Tibial artery (tissue), 4 donors: ENCODE measurements around the gene RFC1.

ENCODE experiments used
- DNase-seq, 2 donors: peaks; one replicate each; pipeline ENCODE4 v3.0.0-alpha.2; 2019
- H3K27ac ChIP-seq, 2 donors: fragments of 200-600 bp; sonication (generic) in 1 of 2; 1 replicate in 1 of 2; 2 replicates in 1 of 2; pipeline ENCODE4 v1.5.1; 2018 to 2019; ENCODE audit warnings: mild to moderate bottlenecking in 1 of 2
- H3K27me3 ChIP-seq, 2 donors: fragments of 200-600 bp; sonication (generic) in 1 of 2; one replicate each; pipeline versions ENCODE4 v1.5.1 to v1.6.0; 2016 to 2019
- H3K36me3 ChIP-seq, 3 donors: fragments of 200-600 bp; sonication (generic) in 2 of 3; one replicate each; pipeline ENCODE4 v1.5.1; 2016 to 2019; ENCODE audit warnings: mild to moderate bottlenecking in 2 of 3
- H3K4me1 ChIP-seq, 4 donors: fragments of 200-600 bp; sonication (generic) in 2 of 4; 1 replicate in 3 of 4; 2 replicates in 1 of 4; pipeline ENCODE4 v1.5.1; 2016 to 2019
- H3K4me3 ChIP-seq, 2 donors: fragments of 200-600 bp; sonication (generic) in 1 of 2; 1 replicate in 1 of 2; 2 replicates in 1 of 2; pipeline ENCODE4 v1.5.1; 2018 to 2019; ENCODE audit warnings: mild to moderate bottlenecking in 2 of 2
- H3K9me3 ChIP-seq, 3 donors: fragments of 200-600 bp; sonication (generic) in 1 of 3; one replicate each; pipeline ENCODE4 v1.5.1; 2016 to 2019
- intact Hi-C: fragments of 100-400 bp; cut with DNase I; formaldehyde crosslinking; loops from one replicate; pipeline ENCODE4 v1.15.0; 2023; ENCODE audit warnings: low total_unique reads
- TF ChIP-seq, protein P1 (sequence below), 2 experiments: fragments of 200-600 bp in 1 of 2; fragments of 450-650 bp in 1 of 2; IDR thresholded peaks; one replicate each; pipeline ENCODE4 v1.5.1; 2017 to 2019; ENCODE audit warnings: antibody characterized with exemption in 2 of 2, mild to moderate bottlenecking in 1 of 2, moderate library complexity in 1 of 2

RFC1 gene

DNA sequence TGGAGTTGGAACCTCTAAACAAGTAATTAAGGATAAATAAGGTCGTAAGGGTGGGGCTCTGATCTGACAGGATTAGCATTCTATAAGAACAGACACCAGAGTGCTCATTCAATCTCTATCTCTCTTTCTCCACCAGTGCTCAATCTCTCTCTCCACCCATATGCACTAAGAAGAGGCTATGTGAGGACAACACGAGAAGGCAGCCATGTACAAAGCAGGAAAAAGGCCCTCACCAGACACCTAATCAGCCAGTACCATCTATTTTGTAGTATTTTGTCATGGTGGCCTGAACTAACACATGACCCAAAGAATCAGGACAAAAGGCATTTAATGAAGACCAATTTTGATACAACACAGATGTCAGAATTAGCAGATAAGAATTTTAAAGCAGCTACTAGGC is 16.8 kb downstream of the RFC1 start:
- TF ChIP-seq, protein P1, sequence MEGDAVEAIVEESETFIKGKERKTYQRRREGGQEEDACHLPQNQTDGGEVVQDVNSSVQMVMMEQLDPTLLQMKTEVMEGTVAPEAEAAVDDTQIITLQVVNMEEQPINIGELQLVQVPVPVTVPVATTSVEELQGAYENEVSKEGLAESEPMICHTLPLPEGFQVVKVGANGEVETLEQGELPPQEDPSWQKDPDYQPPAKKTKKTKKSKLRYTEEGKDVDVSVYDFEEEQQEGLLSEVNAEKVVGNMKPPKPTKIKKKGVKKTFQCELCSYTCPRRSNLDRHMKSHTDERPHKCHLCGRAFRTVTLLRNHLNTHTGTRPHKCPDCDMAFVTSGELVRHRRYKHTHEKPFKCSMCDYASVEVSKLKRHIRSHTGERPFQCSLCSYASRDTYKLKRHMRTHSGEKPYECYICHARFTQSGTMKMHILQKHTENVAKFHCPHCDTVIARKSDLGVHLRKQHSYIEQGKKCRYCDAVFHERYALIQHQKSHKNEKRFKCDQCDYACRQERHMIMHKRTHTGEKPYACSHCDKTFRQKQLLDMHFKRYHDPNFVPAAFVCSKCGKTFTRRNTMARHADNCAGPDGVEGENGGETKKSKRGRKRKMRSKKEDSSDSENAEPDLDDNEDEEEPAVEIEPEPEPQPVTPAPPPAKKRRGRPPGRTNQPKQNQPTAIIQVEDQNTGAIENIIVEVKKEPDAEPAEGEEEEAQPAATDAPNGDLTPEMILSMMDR (IDR thresholded peaks at IDR 0.05) = no peak
- H3K4me3 ChIP-seq = no peak overlapping the region
- no peaks in the 10 kb centered on the region for H3K9me3 ChIP-seq
- H3K27ac ChIP-seq = no peak overlapping the region
- peaks cover 26 to 37% (median 28%) of the 10 kb centered on the region in 3 donors for H3K36me3 ChIP-seq
- intact Hi-C loops = no loop called here
- no peak for DNase-seq
- no peaks in the 10 kb centered on the region for H3K27me3 ChIP-seq
- H3K4me1 ChIP-seq = peaks cover 0 to 17% (median 6%) of the 10 kb centered on the region in 4 donors

DNA sequence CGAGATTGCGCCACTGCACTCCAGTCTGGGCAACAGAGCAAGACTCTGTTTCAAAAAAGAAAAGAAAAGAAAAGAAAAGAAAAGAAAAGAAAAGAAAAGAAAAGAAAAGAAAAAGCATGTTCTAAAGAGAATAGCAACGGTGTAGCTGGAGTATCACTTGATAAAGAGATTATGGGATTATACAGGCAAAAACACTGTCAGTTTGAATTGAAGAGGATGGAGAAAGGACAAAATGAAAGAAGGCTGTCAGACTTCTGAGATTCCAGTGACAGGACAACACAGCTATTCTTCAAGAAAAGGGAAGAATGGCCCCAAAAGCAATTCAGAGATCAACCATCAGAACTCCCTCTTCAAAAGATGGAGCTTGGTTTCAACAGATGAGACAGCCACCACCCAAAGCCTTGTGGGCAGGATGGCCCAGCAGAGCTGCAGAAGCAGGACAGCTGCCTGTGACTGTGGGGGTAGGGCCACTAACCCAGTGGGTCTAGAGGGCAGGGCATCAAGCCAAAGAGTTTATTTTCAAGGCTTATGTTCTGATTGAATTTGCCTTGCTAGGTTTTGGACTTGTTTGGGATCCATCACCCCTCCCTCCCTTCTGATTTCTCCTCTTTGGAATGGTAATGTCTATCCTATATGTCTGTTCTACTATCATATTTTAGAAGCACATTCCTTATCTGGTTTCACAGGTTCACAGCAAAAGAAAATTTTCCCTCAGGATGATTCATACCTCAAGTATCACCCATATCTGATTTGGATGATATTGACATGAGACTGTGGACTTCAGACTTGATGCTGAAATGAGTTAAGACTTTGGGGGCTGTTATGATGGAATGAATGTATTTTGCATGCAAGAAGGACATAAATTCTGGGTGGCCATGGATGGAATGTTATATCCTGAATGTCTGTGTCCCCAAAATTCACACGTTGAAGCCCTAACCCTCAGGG is 17.5 kb downstream of the RFC1 start:
- TF ChIP-seq, protein P1 (IDR thresholded peaks at IDR 0.05) = no peak
- H3K27me3 ChIP-seq = no peaks in the 10 kb centered on the region
- H3K27ac ChIP-seq = no peak overlapping the region
- intact Hi-C loops = no loop called here
- H3K4me3 ChIP-seq = no peak overlapping the region
- H3K9me3 ChIP-seq = no peaks in the 10 kb centered on the region
- H3K36me3 ChIP-seq = peaks cover 29 to 37% (median 29%) of the 10 kb centered on the region in 3 donors
- no peak for DNase-seq
- peaks cover 0 to 10% (median 3%) of the 10 kb centered on the region in 4 donors for H3K4me1 ChIP-seq

DNA sequence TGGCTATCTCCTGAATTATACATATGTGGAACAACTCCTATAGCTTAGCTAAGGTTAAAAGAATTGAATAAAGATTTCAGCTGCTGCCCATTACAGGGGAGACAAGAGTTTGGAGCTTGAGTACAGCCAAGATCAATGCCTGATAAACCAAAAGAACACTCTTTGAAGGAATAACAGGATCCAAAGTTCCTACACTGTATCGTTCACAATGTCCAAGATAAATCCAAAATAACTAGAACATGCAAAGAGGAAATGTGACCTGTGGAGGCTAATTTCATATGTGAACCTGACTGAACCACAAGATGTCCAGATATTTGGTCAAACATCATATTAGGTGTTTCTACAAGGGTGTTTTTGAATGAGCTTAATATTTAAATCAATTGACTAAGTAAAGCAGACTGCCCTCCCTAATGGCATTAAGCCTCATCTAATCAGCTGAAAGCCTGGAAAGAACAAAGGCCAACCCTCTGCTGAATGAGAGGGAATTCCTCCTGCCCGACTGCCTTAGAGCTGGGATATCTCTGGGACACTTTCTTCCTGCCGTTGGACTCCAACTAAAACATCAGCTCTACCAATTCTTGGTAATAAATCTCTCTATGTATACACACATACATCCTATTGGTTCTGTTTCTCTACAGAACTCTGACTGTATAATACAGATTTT is 19.2 kb downstream of the RFC1 start:
- H3K27me3 ChIP-seq = no peaks in the 10 kb centered on the region
- H3K9me3 ChIP-seq = no peaks in the 10 kb centered on the region
- H3K36me3 ChIP-seq = peaks cover 29 to 48% (median 35%) of the 10 kb centered on the region in 3 donors
- no peak overlapping the region for H3K4me3 ChIP-seq
- no peak overlapping the region for H3K27ac ChIP-seq
- DNase-seq = no peak
- TF ChIP-seq, protein P1 (IDR thresholded peaks at IDR 0.05) = no peak
- peaks cover 0 to 3% (median 0%) of the 10 kb centered on the region in 4 donors for H3K4me1 ChIP-seq
- intact Hi-C loops = no loop called here

GRCh38 chr4:39342731-39343130 is 23.4 kb downstream of the RFC1 start:
- DNase-seq = no peak

GRCh38 chr4:39341075-39341725 is 25.0 kb downstream of the RFC1 start:
- Histone ChIP-seq H3K4me3 (no peak overlapping the region), H3K4me1 (no peaks in the 10 kb centered on the region), H3K27me3 (no peaks in the 10 kb centered on the region), H3K36me3 (peaks cover 7 to 30% (median 25%) of the 10 kb centered on the region in 3 donors), H3K27ac (no peak overlapping the region), H3K9me3 (no peaks in the 10 kb centered on the region)
- TF ChIP-seq, protein P1 (IDR thresholded peaks at IDR 0.05) = no peak
- no peak for DNase-seq
- intact Hi-C loops = no loop called here

More at GRCh38 chr4:39342731-39343130, 23.4 kb downstream of the RFC1 start:
- H3K27ac ChIP-seq = no peak overlapping the region
- no peaks in the 10 kb centered on the region for H3K9me3 ChIP-seq
- TF ChIP-seq, protein P1 (IDR thresholded peaks at IDR 0.05) = no peak
- peaks cover 9 to 30% (median 25%) of the 10 kb centered on the region in 3 donors for H3K36me3 ChIP-seq
- no peaks in the 10 kb centered on the region for H3K4me1 ChIP-seq
- intact Hi-C loops = no loop called here
- H3K4me3 ChIP-seq = no peak overlapping the region
- no peaks in the 10 kb centered on the region for H3K27me3 ChIP-seq
